SK-N-SH treated with all-trans-retinoic acid at 6 μM for 48 hours (cell line): ENCODE measurements around the gene GPR55.

Experiments
- ATAC-seq: fragments of 200-7000 bp; cut with Tn5 transposase; 3 replicates; pipeline ENCODE4 v1.9.1; 2020; ENCODE audit warnings: mild to moderate bottlenecking, moderate library complexity
- ARNTL ChIP-seq: fragments of 450-650 bp; formaldehyde crosslinking; IDR thresholded peaks from 2 replicates; pipeline ENCODE4 v1.5.0; 2020; ENCODE audit warnings: low read depth, mild to moderate bottlenecking, moderate library complexity, borderline replicate concordance
- BACH2 ChIP-seq: fragments of 250-450 bp; sonication (Bioruptor Pico); IDR thresholded peaks from 2 replicates; pipeline ENCODE4 v1.9.0; 2021; ENCODE audit warnings: mild to moderate bottlenecking, borderline replicate concordance
- CREB5 ChIP-seq: fragments of 250-450 bp; sonication (Bioruptor Pico); IDR thresholded peaks from 2 replicates; pipeline ENCODE4 v1.5.1; 2020; ENCODE audit warnings: low read depth, mild to moderate bottlenecking, moderate library complexity
- CSDC2 ChIP-seq: fragments of 250-450 bp; sonication (Bioruptor Pico); IDR thresholded peaks from 2 replicates; pipeline ENCODE4 v1.5.0; 2020; ENCODE audit warnings: mild to moderate bottlenecking, moderate library complexity
- CSRNP3 ChIP-seq: fragments of 250-450 bp; sonication (Bioruptor Pico); IDR thresholded peaks from 2 replicates; pipeline ENCODE4 v1.5.1; 2021; ENCODE audit warnings: mild to moderate bottlenecking, moderate library complexity
- ESRRG ChIP-seq: fragments of 250-450 bp; sonication (Bioruptor Pico); IDR thresholded peaks from 2 replicates; pipeline ENCODE4 v1.6.1; 2021; ENCODE audit warnings: mild to moderate bottlenecking
- GLIS3 ChIP-seq: fragments of 250-450 bp; sonication (Bioruptor Pico); IDR thresholded peaks from 2 replicates; pipeline ENCODE4 v1.5.0; 2020; ENCODE audit warnings: mild to moderate bottlenecking, moderate library complexity
- ISL1 ChIP-seq: fragments of 250-450 bp; sonication (Bioruptor Pico); IDR thresholded peaks from 2 replicates; pipeline ENCODE4 v2.1.2; 2022; ENCODE audit warnings: mild to moderate bottlenecking, moderate library complexity
- OSR1 ChIP-seq: fragments of 250-450 bp; sonication (Bioruptor Pico); IDR thresholded peaks from 2 replicates; pipeline ENCODE4 v1.8.0; 2022; ENCODE audit warnings: moderate library complexity, mild to moderate bottlenecking, inconsistent platforms
- POU6F1 ChIP-seq: fragments of 250-450 bp; sonication (Bioruptor Pico); IDR thresholded peaks from 2 replicates; pipeline ENCODE4 v1.8.0; 2021; ENCODE audit warnings: low read depth, mild to moderate bottlenecking, moderate library complexity, borderline replicate concordance
- RARB ChIP-seq: fragments of 250-450 bp; sonication (Bioruptor Pico); IDR thresholded peaks from 2 replicates; pipeline ENCODE4 v1.8.0; 2021; ENCODE audit warnings: mild to moderate bottlenecking, moderate library complexity
- SNAI2 ChIP-seq: fragments of 250-450 bp; sonication (Bioruptor Pico); IDR thresholded peaks from 2 replicates; pipeline ENCODE4 v1.5.0; 2020; ENCODE audit warnings: mild to moderate bottlenecking, moderate library complexity
- TCF4 ChIP-seq: fragments of 250-450 bp; sonication (Bioruptor Pico); IDR thresholded peaks from 2 replicates; pipeline ENCODE4 v1.8.0; 2021; ENCODE audit warnings: mild to moderate bottlenecking, moderate library complexity, borderline replicate concordance
- TSHZ2 ChIP-seq: fragments of 250-450 bp; sonication (Bioruptor Pico); IDR thresholded peaks from 2 replicates; pipeline ENCODE4 v1.5.0; 2020; ENCODE audit warnings: mild to moderate bottlenecking, moderate library complexity
- ZC3H10 ChIP-seq: fragments of 250-450 bp; sonication (Bioruptor Pico); IDR thresholded peaks from 2 replicates; pipeline ENCODE4 v1.5.1; 2021; ENCODE audit warnings: mild to moderate bottlenecking, moderate library complexity
- ZFP3 ChIP-seq: fragments of 250-450 bp; sonication (Bioruptor Pico); IDR thresholded peaks from 2 replicates; pipeline ENCODE4 v1.5.0; 2020; ENCODE audit warnings: mild to moderate bottlenecking, moderate library complexity
- ZFP30 ChIP-seq: fragments of 450-650 bp; formaldehyde crosslinking; IDR thresholded peaks from 2 replicates; pipeline ENCODE4 v1.5.0; 2022; ENCODE audit warnings: mild to moderate bottlenecking, moderate library complexity
- ZNF565 ChIP-seq: fragments of 450-650 bp; formaldehyde crosslinking; conservative IDR thresholded peaks from 2 replicates; pipeline ENCODE4 v1.5.0; 2020; ENCODE audit warnings: low read depth, mild to moderate bottlenecking, moderate library complexity
- ZNF70 ChIP-seq: fragments of 450-650 bp; formaldehyde crosslinking; IDR thresholded peaks from 2 replicates; pipeline ENCODE4 v1.5.0; 2020; ENCODE audit warnings: mild to moderate bottlenecking, moderate library complexity
- ZNF8 ChIP-seq: fragments of 450-650 bp; formaldehyde crosslinking; IDR thresholded peaks from 2 replicates; pipeline ENCODE4 v1.5.0; 2020; ENCODE audit warnings: mild to moderate bottlenecking, moderate library complexity

GPR55 gene

GRCh38 chr2:230928701-230929380, 3.8 kb upstream of the GPR55 start:
- no peak for ATAC-seq
- TF ChIP-seq CREB5 (CRISPR knock-in tag) (no peak), ZFP3 (CRISPR knock-in tag) (no peak)
- TF ChIP-seq, all 23 proteins: peak for 0

- no peak for ATAC-seq
- no peak for TF ChIP-seq ZFP3 (CRISPR knock-in tag)
- no peak for TF ChIP-seq ARNTL (CRISPR knock-in tag)
- no peak for TF ChIP-seq OSR1 (CRISPR knock-in tag)
- no peak for TF ChIP-seq POU6F1 (CRISPR knock-in tag)
- TF ChIP-seq CSRNP3 (CRISPR knock-in tag) = no peak
- TF ChIP-seq CREB5 (CRISPR knock-in tag) = no peak
- TF ChIP-seq ZC3H10 (CRISPR knock-in tag) = no peak
- TF ChIP-seq SNAI2 (CRISPR knock-in tag) = no peak
- no peak for TF ChIP-seq RARB (CRISPR knock-in tag)
- TF ChIP-seq TSHZ2 (CRISPR knock-in tag) = no peak
- TF ChIP-seq ESRRG = no peak
- no peak for TF ChIP-seq ZFP30 (CRISPR knock-in tag)
- TF ChIP-seq ISL1 (CRISPR knock-in tag) = no peak
- TF ChIP-seq GLIS3 (CRISPR knock-in tag) = no peak
- no peak for TF ChIP-seq CSDC2
Observed at GRCh38 chr2:230927711-230928341, 2.8 kb upstream of the GPR55 start.

- ATAC-seq = peak; percentile 67
- TF ChIP-seq CSDC2 (no peak), ZNF8 (CRISPR knock-in tag) (no peak), ZNF70 (no peak), TCF4 (no peak), TSHZ2 (CRISPR knock-in tag) (no peak), ZNF565 (no peak), SNAI2 (CRISPR knock-in tag) (no peak), CREB5 (CRISPR knock-in tag) (no peak), BACH2 (CRISPR knock-in tag) (no peak)
Observed at GRCh38 chr2:230925879-230926765, 1.1 kb upstream of the GPR55 start.
